GM11168 (cell line): ENCODE measurements around the gene TRA2B.
"Not testable (repeated sequence)": the region's sequence is repeated elsewhere in the genome, so short reads cannot be mapped to it uniquely, and the experiment has no call there.

ENCODE experiments used
- in situ Hi-C: fragments of 300-500 bp; cut with MboI; formaldehyde crosslinking; loops from one replicate; pipeline ENCODE4 v1.12.0; 2022; ENCODE audit warnings: low sequenced_read_pairs; ENCODE audit not compliant: unreplicated experiment

Gene TRA2B

GRCh38 chr3:185929192-185930151, 8.3 kb downstream of the TRA2B start:
- in situ Hi-C loops: no loop called here

GRCh38 chr3:185928496-185928895, 9.3 kb downstream of the TRA2B start:
- in situ Hi-C loops: no loop called here

- in situ Hi-C loops: no loop called here
These were observed 10.2 kb downstream of the TRA2B start for GRCh38 chr3:185927501-185928200.

GRCh38 chr3:185926445-185926844, 11.4 kb downstream of the TRA2B start:
- in situ Hi-C loops: no loop called here

GRCh38 chr3:185925353-185925752, 12.5 kb downstream of the TRA2B start:
- in situ Hi-C loops: no loop called here

- in situ Hi-C loops: no loop called here
These were observed 13.4 kb downstream of the TRA2B start for GRCh38 chr3:185924375-185924774.

GRCh38 chr3:185920184-185920583, 17.6 kb downstream of the TRA2B start:
- in situ Hi-C loops: no loop called here

- in situ Hi-C loops: no loop called here
These were observed 21.6 kb downstream of the TRA2B start for GRCh38 chr3:185916042-185916833.

- in situ Hi-C loops: no loop called here
These were observed 22.2 kb downstream of the TRA2B start for GRCh38 chr3:185915642-185916041.

GRCh38 chr3:185914911-185915629, 22.7 kb downstream of the TRA2B start:
- in situ Hi-C loops: no loop called here

GRCh38 chr3:185912929-185913901, 24.6 kb downstream of the TRA2B start:
- in situ Hi-C loops: no loop called here

- in situ Hi-C loops: no loop called here
These were observed 25.3 kb downstream of the TRA2B start for GRCh38 chr3:185912512-185912911.

- in situ Hi-C loops: not testable (repeated sequence)
These were observed 26.8 kb downstream of the TRA2B start for GRCh38 chr3:185911076-185911448.

- in situ Hi-C loops: not testable (repeated sequence)
These were observed 27.3 kb downstream of the TRA2B start for GRCh38 chr3:185910322-185911075.

GRCh38 chr3:185909913-185910312, 27.9 kb downstream of the TRA2B start:
- in situ Hi-C loops: not testable (repeated sequence)

- in situ Hi-C loops: no loop called here
These were observed 37.6 kb downstream of the TRA2B start for GRCh38 chr3:185900228-185900627.

GRCh38 chr3:185896636-185897035, 41.2 kb downstream of the TRA2B start:
- in situ Hi-C loops: no loop called here

GRCh38 chr3:185887066-185887465, 50.7 kb downstream of the TRA2B start:
- in situ Hi-C loops: no loop called here
